Endometrium (tissue), 2 donors: ENCODE data around the gene CUTA.

Experiments used
- FAIRE-seq: peaks from 2 replicates; lab custom pipeline; 2012; peaks lifted over from hg19 to GRCh38; lab: Jason Lieb, UNC
- donor health status: control.
- donor health status: control.

The CUTA gene

GRCh38 chr6:33417903-33418689 lies at the start of gene CUTA:
TSS of gene CUTA (minus strand) at chr6:33418107. CDS start at chr6:33418000, 107 bp downstream.
- FAIRE-seq, result peak; percentile 99

GRCh38 chr6:33467091-33467490 lies 49.2 kb upstream of the CUTA start:
- FAIRE-seq, result no peak

GRCh38 chr6:33466075-33466735 lies 48.3 kb upstream of the CUTA start:
- FAIRE-seq, result no peak

GRCh38 chr6:33459226-33459625 lies 41.3 kb upstream of the CUTA start:
- FAIRE-seq, result no peak

- no peak for FAIRE-seq
Observed at GRCh38 chr6:33458676-33459075, 40.8 kb upstream of the CUTA start.

- FAIRE-seq, result no peak
Observed at GRCh38 chr6:33456156-33456555, 38.2 kb upstream of the CUTA start.

- FAIRE-seq, result no peak
Observed at GRCh38 chr6:33455051-33455450, 37.1 kb upstream of the CUTA start.

GRCh38 chr6:33454009-33454946 lies 36.4 kb upstream of the CUTA start, which contains the start of gene ZBTB9:
TSS of gene ZBTB9 (plus strand) at chr6:33454576. CDS start at chr6:33455101, 525 bp downstream.
- FAIRE-seq, result peak; percentile 90

GRCh38 chr6:33453393-33454008 lies 35.6 kb upstream of the CUTA start:
- no peak for FAIRE-seq

- no peak for FAIRE-seq
Observed at GRCh38 chr6:33452496-33452895, 34.6 kb upstream of the CUTA start.

- FAIRE-seq, result no peak
Observed at GRCh38 chr6:33451606-33452005, 33.7 kb upstream of the CUTA start.

GRCh38 chr6:33450434-33450833 lies 32.5 kb upstream of the CUTA start:
- no peak for FAIRE-seq

GRCh38 chr6:33446356-33446755 lies 28.4 kb upstream of the CUTA start:
- FAIRE-seq, result no peak

GRCh38 chr6:33445119-33445603 lies 27.3 kb upstream of the CUTA start:
- no peak for FAIRE-seq

- no peak for FAIRE-seq
Observed at GRCh38 chr6:33443619-33444504, 26.0 kb upstream of the CUTA start.

- FAIRE-seq, result no peak
Observed at GRCh38 chr6:33443025-33443424, 25.1 kb upstream of the CUTA start.

GRCh38 chr6:33442283-33442682 lies 24.4 kb upstream of the CUTA start:
- no peak for FAIRE-seq

- no peak for FAIRE-seq
Observed at GRCh38 chr6:33441457-33441856, 23.6 kb upstream of the CUTA start.

- FAIRE-seq, result no peak
Observed at GRCh38 chr6:33440649-33441309, 22.9 kb upstream of the CUTA start.

- FAIRE-seq, result no peak
Observed at GRCh38 chr6:33439956-33440648, 22.2 kb upstream of the CUTA start.
